GM18507 (cell line): ENCODE data around the gene UBR7.
"Not testable (repeated sequence)": the region's sequence is repeated elsewhere in the genome, so short reads cannot be mapped to it uniquely, and the experiment has no call there.

Experiments
- DNase-seq: peaks from one replicate; pipeline ENCODE4 v3.0.0; 2011; ENCODE audit warnings: low read depth; ENCODE audit not compliant: insufficient read length; ENCODE audit errors: extremely low spot score
- FAIRE-seq: peaks from 2 replicates; lab custom pipeline; 2011; peaks lifted over from hg19 to GRCh38; lab: Jason Lieb, UNC

UBR7 gene

GRCh38 chr14:93206793-93207467, at the start of gene UBR7, which contains the start of gene GON7:
TSS of gene UBR7 (plus strand) at chr14:93207256. CDS start at chr14:93207292, 36 bp downstream.
TSS of gene GON7 (minus strand) at chr14:93207065. CDS start at chr14:93207037, 28 bp downstream.
- FAIRE-seq (peak; percentile 97), DNase-seq (peak; percentile 86)

GRCh38 chr14:93158349-93158748, 48.7 kb upstream of the UBR7 start:
- not testable (repeated sequence) for DNase-seq, FAIRE-seq

DNA sequence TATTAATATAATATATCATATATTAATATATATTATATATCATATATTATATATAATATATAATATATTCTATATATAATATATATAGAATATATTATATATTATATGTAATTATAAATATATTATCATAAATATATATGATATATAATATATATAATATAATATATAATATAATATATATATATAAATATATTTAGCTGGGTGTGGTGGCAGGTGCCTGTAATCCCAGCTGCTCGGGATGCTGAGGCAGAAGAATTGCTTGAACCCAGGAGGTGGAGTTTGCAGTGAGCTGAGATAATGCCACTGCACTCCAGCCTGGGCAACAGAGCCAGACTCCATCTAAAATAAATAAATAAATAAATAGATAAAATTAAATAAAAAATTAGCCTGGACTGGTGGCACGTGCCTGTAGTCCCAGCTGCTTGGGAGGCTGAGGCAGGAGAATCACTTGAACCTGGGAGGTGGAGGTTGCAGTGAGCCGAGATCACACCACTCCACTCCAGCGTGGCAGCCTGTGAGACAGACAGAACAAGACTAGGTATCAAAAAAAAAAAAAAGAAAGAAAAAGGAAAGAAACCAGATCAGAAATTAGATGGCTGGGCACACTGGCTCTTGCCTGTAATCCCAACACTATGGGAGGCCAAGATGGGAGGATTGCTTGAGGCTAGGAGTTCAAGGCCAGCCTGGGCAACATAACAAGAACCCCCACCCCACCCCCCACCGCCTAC, 47.3 kb upstream of the UBR7 start:
- not testable (repeated sequence) for FAIRE-seq, DNase-seq

DNA sequence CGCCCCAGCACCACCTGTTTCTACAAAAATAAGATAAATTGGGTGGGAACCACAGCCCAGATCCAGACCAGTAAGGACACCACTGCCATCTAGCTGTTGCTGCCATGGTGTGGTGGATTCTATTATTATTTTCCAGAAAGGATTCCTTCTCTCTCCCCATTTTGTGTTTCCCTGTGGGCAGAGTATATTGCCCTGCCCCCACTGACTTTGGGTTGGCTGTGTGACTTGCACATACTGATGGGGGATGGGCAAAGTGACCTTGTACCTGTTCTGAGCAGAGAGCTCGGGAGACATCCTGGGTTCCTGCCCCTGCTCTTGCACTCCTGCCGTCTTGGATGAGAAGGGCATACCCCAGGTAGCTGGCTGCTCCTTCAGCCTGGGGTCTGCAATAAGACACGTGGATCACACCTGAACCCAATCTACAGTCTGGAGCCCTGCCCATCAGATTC, 46.7 kb upstream of the UBR7 start:
- peak; percentile 31 for FAIRE-seq

GRCh38 chr14:93161411-93161940, 45.6 kb upstream of the UBR7 start:
- DNase-seq (no peak), FAIRE-seq (no peak)

More for the DNA sequence above, 46.7 kb upstream of the UBR7 start:
- DNase-seq, result no peak

DNA sequence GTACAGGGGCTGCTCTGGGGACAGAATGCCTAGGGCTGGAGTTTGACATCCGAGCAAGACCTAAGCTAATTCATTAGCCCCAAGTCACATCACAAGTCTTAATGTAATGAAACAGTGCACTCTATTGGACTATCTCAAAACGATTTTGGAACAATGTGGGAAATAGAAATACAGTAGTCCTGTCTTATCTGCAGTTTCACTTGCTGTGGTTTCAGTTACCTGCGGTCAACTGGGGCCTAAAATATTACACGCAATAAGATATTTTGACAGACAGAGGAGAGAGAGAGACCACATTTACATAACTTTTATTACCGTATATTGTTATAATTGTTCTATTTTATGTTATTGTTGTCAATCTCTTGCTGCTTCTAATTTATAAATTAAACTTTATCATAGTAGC, 43.5 kb upstream of the UBR7 start:
- DNase-seq (no peak), FAIRE-seq (peak; percentile 70)

DNA sequence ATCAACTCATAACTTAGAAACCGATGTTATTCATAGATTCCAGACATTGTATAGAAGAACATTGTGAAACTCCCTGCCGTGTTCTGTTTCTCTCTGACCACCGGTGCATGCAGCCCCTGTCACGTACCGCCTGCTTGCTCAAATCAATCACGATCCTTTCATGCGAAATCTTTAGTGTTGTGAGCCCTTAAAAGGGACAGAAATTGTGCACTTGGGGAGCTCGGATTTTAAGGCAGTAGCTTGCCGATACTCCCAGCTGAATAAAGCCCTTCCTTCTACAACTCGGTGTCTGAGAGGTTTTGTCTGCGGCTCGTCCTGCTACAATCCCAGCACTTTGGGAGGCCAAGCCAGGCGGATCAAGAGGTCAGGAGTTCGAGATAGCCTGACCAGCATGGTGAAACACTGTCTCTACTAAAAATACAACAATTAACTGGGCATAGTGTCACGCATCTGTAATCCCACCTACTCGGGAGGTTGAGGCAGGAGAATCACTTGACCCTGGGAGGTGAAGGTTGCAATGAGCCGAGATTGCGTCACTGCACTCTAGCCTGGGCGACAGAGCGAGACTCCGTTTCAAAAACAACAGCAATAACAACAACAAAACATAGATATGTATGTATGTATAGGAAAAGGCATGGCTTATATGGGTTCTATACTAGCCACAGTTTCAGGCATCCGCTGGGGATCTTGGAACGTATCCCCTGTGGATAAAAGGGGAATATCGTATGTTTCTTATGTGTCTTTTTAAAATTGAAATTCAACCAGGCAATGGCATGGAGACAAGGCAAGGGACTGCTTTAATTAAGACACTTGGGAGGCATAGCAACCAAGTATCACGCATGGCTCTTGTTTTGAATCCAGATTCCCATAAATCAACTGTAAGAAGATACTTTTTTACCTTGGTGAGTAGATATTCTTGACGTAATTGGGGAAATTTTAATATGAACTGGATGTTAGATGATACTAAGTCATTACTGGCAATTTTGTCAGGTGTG, 41.5 kb upstream of the UBR7 start:
- DNase-seq, result not testable (repeated sequence)
- peak; percentile 75 for FAIRE-seq

- FAIRE-seq, DNase-seq: not testable (repeated sequence)
These were observed 38.4 kb upstream of the UBR7 start for GRCh38 chr14:93168610-93169009.

- DNase-seq, FAIRE-seq: not testable (repeated sequence)
These were observed 37.4 kb upstream of the UBR7 start for GRCh38 chr14:93169619-93170018.

DNA sequence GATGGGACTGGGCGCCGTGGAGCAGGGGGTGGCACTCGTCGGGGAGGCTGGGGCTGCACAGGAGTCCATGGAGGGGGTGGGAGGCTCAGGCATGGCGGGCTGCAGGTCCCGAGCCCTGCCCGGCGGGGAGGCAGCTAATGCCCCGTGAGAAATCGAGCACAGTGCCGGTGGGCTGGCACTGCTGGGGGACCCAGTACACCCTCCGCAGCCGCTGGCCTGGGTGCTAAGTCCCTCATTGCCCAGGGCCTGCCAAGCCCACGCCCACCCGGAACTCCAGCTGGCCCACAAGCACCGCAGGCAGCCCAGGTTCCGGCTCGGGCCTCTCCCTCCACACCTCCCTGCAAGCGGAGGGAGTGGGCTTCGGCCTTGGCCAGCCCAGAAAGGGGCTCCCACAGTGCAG, 36.9 kb upstream of the UBR7 start:
- FAIRE-seq, DNase-seq: not testable (repeated sequence)

- DNase-seq (no peak), FAIRE-seq (no peak)
These were observed 35.7 kb upstream of the UBR7 start for GRCh38 chr14:93171376-93171775.

DNA sequence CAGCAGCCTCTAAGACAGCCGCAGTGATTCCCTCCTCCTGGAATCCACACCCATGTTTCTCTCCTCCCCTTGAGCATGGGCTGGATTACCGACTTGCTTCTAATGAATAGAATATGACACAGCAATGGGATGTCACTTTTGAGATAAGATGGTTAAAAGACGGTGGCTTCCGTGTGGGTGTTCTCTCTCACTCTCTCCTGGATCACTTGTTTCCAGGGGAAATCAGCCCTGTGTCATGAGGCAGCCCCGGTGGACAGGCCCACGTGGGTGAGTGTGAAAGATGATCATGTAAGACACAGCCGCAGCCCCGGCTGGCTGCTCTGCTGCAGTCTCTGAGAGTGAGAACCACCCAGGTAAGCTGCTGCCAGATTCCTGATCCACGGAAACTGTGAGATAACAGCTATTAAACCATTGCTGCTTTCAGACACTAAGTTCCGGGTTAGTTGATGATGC, 33.1 kb upstream of the UBR7 start:
- DNase-seq, result no peak
- no peak for FAIRE-seq

DNA sequence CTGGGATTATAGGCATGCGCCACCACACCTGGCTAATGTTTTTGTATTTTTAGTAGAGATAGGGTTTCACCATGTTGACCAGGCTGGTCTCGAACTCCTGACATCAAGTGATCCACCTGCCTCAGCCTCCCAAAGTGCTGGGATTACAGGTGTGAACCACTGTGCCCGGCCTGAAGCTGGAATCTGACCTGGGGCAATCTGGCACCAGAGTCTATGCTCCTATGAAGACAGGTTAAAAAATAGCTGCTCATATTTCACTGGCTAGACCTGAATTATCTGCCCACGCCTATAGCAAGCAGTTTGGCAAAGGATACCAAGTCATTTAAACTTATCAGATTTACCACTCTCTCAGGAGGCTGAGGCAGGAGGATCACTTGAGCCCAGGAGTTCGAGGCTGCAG, 32.3 kb upstream of the UBR7 start:
- not testable (repeated sequence) for DNase-seq, FAIRE-seq

DNA sequence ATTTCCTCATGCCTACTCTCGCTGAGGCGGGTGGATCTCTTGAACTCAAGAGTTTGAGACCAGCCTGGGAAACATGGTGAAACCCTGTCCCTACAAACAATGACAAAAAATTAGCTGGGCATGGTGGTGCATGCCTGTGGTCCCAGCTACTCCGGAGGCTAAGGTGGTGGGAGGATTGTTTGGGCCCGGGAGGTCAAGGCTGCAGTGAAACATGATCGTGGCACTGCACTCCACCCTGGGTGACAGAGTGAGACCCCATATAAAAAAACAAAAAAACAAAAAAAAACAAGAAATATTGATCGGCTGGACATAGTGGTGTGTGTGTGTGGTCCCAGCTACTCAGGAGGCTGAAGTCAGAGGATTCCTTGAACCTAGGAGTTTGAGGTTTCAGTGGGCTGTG, 31.6 kb upstream of the UBR7 start:
- FAIRE-seq, result no peak
- no peak for DNase-seq

DNA sequence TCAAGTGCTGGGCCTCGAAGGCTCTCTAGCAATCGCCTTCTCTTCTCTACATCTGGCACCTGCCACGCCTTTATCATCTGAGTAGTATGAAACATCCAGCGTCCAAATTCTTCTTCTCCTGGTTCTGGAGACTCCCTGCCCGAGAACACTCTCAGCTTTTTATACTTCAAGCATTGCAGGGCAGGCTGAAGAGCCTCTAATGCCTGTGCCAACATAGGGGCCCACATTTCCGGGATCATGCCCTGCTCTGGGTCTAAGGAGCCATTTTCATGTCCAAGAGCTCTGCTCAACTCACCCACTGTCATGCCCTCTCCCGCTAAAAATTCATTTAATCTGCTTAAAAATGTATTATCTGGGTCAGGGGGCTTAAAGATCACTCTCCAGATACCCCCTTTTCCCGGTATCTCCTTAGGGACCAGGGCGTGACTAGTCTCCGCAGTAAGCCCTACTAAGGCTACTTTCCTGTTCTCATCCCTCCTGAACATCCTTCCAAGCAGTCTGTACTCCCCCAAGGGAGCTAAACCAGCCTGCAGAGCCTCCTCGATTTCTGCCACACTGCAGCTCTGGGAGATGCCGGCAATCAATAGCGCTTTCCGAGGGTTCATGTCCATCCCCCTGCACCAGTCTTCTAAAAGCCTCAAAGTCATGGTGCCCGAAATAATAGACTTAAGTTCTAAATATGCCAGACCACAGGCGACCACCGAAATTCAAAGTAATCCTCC, 23.3 kb upstream of the UBR7 start:
- DNase-seq (no peak), FAIRE-seq (no peak)

DNA sequence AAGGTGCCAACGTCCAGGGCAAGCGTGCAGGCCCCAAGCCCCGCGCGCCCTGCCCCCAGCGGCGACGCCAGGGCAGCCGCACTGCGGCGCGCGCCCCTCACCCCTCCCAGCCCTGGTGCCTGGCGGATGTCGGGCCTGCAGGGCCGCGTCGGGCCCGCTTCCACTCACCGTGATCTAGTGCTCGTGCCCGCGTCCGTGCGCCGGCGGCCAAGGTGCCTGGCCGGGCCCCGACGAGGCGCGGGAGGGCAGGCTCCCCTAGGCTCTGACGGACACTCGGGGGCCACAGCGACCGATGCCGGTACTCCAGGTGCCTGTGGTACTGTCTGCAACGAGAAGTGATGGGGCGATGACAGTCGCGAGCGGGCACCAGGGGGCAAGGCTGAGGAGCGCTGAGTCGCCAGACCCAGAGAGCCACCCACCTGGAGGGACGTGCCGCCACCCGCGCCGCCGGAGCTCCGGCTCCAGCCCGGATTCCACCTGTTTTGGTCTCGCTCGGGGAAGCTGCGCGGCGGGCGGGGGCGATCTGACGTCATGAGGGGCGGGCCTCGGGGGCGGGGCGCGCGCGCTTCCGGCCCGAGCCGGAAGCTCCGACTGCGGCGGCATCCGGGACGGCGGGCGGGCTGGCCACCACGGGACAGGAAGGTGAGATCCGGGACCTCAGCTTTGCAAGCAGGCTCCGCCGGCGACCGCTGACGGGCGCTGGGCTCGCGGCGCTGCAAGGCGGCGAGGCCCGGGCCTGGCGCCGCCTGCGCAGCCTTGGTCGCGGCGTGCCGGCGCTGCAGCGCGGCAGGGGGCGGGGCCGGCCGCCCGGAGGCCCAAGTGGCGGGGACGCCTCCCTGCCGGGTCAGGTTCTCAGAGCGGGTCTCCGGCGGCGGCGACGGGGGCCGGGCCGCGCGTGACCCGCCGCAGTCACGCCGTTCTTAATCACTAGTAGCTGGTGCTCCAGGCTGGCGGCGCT, 22.4 kb upstream of the UBR7 start, which contains the start of the genes LYSET and MOAP1:
Gene LYSET, plus strand, starts transcription at position 927 of the 958 bp plus-strand sequence. CDS start 89 bp downstream, outside the sequence.
Gene MOAP1, minus strand, starts transcription at position 507 of the 958 bp plus-strand sequence. CDS start 655 bp downstream, outside the sequence.
- DNase-seq (peak; percentile 80), FAIRE-seq (peak; percentile 80)

DNA sequence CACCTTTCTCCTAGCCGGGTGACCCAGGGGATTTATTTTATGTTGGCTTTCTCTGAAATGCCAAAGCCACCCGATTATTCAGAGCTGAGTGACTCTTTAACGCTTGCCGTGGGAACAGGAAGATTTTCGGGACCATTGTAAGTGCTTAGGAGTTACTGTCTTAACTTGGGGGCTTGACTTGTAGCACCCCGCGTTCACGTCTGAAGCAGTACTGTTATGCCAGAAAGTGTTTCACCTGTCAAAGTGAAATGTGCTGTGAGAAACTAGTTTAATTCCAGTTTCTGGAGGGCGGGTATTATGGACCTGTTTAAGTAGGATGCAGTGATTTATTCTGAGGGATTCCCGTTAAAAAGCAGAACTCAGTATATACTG, 21.7 kb upstream of the UBR7 start:
- DNase-seq, result no peak
- peak; percentile 21 for FAIRE-seq
